Activated CD4-positive, alpha-beta T cell treated with anti-CD3 and anti-CD28 coated beads for 4 hours (primary cell): Measurements from ENCODE around the gene PDGFB.
A peak's percentile ranks its signal among the peaks of the same experiment; 100 is the strongest.

ENCODE experiments used
- DNase-seq, 2 donors: peaks; one replicate each; pipeline ENCODE4 v3.0.0-alpha.2; 2020

The PDGFB gene

GRCh38 chr22:39238966-39239505, 5.7 kb downstream of the PDGFB start:
- no peak for DNase-seq

GRCh38 chr22:39238561-39238960, 6.2 kb downstream of the PDGFB start:
- no peak for DNase-seq

DNA sequence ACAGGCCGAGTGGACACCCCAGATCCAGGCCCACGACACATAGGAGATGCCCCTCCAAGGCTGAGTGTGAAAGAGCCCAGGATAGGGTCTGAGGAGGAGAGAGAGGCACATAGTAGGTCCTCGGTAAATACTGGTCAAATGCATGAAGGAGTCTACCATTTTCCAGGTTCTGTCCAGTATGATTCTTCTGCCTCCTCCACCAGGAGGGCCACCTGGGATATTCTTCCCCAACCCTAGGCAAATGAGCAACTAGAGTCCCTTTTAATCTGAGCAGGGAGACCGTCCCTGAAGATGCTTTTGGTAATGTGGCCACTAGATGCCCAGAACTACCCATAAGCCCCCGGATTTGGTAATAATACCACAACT, 6.7 kb downstream of the PDGFB start:
- DNase-seq, result no peak

DNA sequence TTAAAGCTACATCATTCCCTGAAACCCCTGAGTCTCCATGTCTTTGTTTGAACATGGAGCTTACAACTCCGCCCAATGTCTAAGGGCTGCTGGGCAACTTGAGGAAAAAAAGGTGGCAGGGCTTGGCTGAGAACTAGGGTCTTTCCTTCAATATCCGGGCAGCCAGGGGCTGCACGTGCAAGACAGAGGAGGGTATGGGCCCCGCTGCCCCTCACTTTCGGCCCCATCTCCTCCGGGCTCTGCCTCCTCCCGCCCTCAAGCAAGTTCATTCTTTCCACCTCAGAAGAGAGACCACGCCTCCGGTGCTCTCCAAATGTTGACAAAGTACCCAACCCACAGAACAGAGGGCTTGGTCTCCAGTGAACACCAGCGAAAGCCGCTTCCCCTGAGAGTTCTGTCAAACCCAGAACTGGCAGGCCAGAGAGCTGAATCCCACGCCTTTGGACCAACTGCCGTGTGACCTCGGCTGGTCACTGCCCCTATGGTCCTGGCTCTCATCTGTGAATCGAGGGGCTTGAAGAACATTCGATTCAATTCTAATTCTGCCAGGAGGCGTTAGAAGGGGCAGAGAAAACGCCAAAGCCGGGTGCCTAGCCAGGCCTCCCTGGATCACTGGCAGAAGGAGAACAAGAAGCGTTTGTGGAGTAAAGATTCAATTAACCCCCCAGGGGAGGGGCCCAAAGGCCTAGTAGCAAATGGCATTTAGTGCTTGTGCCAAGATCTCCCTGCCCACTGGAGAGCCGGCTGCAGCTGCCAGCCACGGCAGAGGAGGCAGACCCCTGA, 7.3 kb downstream of the PDGFB start:
- peak in 1 of 2 donors; percentile 26 for DNase-seq

DNA sequence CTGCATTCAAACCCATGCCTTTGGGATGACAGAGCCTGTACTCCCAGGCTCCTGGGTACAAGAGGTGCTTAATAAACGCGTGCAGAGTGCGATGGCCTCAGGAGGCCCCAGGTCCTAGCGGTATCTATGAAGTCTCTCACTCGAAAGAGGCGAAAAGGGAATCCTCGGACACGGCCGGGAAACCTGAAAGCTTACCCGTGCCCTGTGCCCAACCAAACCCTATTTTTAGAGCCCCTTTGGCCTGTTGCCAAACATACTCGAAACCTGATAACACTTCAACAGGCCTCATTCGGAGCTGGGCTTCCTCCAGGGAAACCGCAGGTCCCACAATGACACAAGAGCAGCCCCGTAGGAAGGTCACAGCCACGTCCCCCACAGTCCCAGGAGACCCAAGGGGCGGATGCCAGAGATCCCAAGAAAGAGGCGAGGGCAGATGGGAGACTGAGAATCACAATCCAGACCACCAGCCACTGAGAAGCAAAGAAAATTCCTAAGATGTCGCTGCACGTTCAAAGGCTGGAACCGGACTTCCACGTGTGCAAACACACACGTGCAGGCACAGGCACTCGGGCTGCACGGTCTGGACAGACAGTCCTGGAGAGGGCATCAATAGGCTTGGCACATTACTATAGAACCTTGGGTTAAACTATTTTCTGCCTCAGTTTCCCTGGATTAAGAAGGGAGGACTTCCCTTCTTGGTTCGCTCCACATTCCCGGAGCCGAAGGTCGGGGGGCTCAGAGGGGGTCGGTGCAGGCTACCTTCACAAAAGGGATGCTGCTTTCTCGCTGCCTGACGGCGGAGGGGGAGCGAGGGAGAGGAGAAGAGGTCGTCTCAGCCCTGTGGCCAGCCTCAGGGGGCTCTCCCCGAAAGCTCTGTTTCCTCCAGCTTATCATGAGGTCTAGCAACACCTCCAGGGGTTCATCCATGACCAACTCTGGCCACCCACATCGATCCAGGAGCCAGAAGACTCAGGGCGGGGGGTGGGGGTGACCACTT, 8.2 kb downstream of the PDGFB start:
- peak; percentile 43 to 44 for DNase-seq

DNA sequence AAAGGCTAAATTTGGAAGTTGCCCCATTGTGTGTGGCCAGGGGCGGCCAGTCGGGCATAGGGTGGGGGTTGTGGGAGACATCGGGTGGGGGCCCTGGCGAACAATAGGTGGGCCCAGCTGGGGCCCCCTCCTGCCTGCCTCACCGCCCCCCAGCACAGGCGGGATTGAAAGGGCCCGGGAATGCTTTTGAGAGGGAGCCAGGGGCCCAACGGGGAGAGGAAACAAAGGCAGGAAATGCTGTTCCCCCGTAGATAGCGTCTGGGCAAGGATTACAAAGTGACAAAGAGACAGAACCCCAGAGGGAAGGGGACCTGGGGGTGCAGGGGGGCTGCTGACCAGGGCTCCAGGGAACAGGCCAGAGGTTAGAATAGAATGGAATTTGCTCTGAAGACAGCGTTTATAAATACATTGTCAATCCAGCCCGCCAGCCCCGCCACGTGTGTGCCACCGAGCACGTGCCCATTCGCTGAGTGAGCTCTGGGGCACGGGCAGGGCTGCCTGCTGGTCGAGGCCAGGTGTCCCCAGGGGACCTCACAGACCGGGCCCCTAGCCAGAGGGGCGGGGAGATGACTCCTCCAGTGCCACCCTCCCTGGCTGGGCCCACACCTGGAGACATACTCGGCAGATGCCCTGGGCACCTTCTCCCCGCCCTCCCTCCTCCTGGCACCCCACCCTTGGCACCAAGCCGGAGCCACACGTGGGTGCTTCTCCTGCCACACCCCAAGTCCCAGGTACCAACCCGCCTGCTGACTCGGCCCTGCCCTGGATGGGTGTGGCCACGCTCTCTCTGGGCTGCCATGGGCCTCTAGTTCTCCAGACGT, 9.7 kb downstream of the PDGFB start:
- no peak for DNase-seq

GRCh38 chr22:39234472-39234787, 10.4 kb downstream of the PDGFB start:
- DNase-seq, result no peak

DNA sequence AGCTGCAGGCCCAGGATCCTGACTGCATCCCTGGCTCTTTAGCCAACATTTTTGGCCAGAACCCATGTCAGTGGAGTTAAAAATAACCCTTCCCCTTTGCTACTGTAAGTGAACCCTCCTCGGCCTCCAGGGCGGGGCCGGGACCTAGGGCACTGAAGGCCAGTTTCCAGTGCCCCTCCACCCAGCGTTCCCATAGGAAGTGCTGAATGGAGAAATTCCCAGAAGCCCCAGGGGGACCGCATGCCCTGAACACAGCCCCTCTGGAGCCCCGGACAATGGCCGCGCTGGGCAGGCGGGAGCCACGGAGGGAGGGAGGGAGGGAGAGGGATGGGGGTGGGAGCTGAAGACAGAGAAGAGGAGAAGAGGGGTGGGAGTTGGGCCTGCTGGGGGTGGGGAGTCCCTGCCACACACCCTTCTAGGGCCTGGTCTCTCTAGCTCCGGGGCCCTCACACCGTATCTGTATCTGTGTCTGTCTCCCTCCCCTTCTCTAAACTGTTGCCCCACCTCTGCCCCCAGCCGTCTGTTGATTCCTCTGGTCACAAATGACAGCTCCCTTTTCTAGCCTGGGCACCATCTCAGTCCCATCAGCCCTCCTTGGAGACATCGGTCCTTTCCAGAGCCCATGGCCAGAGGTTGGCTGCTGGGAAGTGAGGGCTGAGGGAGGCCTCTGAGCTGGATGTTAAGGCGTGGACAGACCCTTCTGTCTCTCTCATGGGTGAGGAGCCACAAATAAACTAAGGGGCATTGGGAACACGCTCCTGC, 10.9 kb downstream of the PDGFB start:
- no peak for DNase-seq

GRCh38 chr22:39232806-39233709, 11.7 kb downstream of the PDGFB start:
- DNase-seq, result no peak

DNA sequence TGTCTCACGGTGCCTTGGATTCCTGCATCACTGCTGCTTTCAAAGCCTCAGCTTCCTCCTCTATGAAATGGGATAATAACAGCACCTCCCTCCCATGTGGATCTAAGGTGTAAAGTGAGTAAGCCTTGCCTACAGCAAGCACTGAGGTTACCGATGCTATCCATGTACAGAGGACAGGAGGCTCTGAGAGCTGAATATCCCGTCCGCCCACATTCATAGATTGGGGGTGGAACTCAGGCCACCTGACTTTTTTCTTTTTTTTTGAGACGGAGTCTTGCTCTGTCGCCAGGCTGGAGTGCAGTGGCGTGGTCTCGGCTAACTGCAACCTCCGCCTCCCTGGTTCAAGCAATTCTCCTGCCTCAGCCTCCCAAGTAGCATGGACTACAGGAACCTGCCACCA, 12.5 kb downstream of the PDGFB start:
- DNase-seq, result no peak

DNA sequence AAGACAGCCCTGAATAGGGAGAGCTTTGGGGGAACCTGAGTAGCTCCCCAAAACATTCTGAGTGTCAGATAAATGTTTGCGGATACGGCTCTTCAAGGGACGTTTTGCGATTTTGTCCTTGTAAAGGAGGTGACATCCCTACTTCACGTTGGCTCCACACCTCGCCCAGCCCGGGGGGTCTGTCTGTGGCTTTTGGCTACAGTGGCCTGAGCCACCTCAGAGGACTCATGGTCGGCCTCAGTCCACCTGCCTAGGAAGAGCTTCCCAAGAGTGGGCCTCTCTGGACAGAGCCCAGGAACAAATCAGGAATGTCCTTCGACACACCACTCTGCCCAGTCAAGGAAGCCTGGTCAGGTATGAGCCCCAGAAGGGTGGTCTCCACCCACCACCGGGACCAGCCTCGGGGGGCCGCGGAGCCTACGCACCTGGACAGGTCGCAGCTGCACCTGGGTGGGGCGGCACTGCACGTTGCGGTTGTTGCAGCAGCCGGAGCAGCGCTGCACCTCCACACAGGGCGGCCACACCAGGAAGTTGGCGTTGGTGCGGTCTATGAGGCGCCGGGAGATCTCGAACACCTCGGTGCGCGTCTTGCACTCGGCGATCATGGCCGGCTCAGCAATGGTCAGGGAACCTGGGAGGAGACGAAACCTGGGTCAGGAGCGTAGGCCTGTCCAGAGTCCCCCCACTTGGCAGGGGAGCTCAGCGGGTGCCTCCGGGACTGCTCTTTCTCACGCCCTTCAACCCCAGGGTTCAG, 13.4 kb downstream of the PDGFB start:
- no peak for DNase-seq

DNA sequence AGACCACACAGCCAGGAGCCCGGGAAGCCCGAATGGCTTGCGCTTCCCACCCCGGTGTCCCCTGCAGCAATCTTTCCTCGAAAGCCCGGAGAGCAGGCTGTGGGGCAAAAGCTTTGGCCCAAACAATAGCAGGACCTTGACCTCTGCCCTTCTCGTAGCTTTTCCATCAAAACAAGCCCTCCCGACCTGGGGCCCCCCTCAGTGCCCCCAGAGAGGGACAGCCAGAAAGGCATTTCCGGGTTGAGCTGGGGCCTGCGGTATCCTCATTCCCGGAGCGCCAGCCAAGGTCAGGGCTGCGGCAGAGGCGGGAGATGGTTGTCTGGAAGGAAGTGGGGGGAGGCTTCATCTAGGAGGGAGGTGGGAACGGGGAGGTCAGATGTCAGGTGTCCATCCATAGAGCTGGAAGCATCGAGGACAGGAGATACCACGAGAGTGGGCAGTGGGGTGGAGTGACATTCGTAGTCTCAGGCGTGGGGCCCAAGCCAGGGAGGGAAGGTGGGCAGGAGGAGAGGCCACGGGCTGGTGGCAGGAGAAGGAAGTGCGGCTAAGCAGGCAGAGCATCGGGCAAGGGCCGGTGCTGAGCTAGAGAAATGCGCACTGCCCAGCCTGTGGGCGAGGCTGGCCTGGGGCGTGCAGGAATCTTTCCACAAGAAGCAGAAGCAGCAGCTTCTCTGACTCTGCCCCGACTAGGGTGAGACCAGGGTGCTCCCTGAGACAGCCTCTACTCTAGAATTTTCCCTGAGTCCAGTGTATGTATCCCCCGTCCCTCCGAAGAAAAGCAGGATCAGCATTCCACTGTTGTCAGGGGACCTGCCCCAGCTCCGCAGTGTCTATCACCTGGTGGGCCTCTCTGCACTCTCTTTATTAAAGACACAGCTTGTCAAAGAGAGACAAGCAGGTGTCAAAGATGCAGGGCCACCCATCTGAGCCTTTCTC, 14.3 kb downstream of the PDGFB start:
- DNase-seq, result no peak

GRCh38 chr22:39229688-39230260, 15.0 kb downstream of the PDGFB start:
- DNase-seq, result no peak

DNA sequence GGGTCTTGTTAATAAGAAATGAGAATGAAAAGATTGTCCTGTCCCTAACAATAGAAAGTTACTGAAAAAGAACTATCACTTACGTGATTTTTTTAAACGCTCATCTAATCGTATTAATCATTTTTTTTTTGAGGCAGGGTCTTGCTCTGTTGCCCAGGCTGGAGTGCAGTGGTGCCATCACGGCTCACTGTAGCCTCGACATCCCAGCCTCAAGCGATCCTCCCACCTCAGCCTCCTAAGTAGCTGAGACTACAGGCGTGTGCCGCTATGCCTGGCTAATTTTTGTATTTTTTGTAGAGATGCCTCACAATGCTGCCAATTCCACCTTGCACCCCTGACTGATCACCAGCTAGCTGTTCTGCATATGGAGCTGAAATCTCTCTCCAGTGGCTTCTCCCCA, 15.7 kb downstream of the PDGFB start:
- no peak for DNase-seq

DNA sequence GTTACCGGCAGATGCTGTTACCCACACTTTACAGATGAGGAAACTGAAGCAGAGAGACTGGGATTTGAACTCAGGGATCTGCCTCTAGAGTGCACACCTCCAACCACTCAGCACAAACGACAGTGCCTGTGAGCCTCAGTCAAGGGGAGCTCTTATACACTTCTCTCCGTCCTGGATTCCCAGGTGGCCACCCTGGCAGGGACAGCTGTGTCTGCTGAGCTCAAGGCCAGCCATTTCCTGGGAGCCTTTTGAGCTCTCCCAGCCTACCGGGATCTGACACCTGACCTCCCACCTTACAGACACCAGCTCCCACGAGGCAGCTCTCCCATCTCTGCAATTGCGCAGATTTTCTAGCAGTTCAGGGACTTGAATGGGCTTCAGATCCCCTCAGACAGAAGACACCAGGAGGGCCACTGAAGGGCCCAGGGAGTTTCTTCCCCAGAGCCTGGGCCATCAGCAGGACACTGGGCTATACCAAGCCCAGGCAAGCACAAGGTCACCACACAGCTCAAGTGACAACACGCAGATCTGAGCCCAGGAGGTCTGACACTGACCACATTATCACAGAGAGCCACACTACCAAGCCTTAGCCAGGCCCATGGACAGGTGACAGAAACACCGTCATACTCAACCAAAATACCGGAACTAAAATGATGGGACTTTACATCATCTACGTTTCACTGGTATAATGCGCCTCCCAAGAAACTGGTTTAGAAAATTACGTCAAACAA, 17.1 kb downstream of the PDGFB start:
- DNase-seq, result no peak

DNA sequence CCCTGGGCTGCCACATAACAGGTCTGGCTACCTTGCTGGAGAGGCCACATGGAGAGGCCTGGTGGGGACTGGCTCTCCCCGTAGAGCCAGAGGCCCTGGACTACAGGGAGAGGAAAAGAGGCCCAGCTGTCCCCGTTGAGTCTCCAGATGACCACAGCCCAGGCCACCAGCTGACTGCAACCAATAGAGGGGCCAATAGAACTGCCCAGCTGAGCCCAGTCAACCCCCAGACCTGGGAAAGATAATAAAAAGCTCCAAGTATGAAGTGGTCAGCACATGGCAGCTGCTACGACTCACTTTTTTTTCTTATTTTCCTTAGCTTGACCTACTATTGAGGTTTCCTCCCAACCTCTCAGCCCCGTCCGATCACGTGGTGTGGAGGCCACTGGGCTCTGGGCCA, 18.4 kb downstream of the PDGFB start:
- DNase-seq, result no peak

DNA sequence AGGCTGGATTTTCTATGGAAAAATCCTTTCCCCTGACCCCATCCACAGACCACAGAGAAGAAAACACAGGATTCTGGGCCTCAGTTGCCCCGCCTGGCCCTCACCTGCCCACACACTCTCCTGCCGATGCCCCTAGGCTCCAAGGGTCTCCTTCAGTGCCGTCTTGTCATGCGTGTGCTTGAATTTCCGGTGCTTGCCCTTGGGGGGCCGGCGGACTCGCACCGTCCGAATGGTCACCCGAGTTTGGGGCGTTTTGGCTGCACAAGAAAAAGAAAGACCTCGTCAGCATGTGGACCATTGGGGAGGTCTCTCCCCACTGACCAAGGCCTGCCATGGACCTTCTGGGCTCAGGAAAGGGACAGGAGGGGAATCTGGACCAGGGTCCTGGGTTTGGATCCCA, 19.2 kb downstream of the PDGFB start:
- DNase-seq, result no peak

DNA sequence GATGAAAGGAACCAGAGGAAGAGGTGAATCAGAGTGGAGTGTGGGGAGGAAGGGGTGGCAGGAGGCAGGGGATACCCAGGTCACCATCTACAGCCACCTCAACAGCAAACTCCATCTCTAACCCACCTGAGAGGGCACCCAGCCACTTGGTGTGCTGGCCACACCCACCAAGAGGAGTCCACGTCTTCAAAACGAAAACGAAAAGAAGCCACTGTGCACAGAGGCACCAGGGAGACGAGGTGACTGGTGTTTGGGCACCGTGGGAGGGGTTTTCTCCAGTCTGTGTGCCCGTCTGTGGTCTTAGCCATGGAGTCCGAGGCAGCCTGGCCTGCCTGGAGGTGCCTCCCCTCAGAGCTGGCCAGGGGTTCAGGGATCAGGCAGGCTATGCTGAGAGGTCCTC, 20.2 kb downstream of the PDGFB start:
- DNase-seq, result no peak
